Parathyroid adenoma (tissue), 2 donors: ENCODE measurements around the gene UBASH3A.

Experiments
- H2AFZ ChIP-seq: fragments of 300-600 bp; sonication (generic); one replicate; pipeline ENCODE4 v1.7.0; 2017; ENCODE audit warnings: antibody characterized with exemption, mild to moderate bottlenecking
- H3K27ac ChIP-seq: fragments of 300-600 bp; sonication (generic); one replicate; pipeline ENCODE4 v1.7.0; 2017
- H3K27me3 ChIP-seq: fragments of 300-600 bp; sonication (generic); one replicate; pipeline ENCODE4 v1.7.0; 2017; ENCODE audit warnings: low read length; ENCODE audit not compliant: control insufficient read depth, insufficient read depth
- H3K36me3 ChIP-seq: fragments of 300-600 bp; sonication (generic); one replicate; pipeline ENCODE4 v1.7.0; 2017; ENCODE audit warnings: low read length; ENCODE audit not compliant: control insufficient read depth, insufficient read depth
- H3K4me1 ChIP-seq: fragments of 300-600 bp; sonication (generic); one replicate; pipeline ENCODE4 v1.7.0; 2017; ENCODE audit warnings: control low read depth
- H3K4me2 ChIP-seq: fragments of 300-600 bp; sonication (generic); one replicate; pipeline ENCODE4 v1.7.0; 2017; ENCODE audit warnings: low read length
- H3K4me3 ChIP-seq: fragments of 300-600 bp; sonication (generic); one replicate; pipeline ENCODE4 v1.7.0; 2017; ENCODE audit warnings: low read depth, low read length
- H3K79me2 ChIP-seq: fragments of 300-600 bp; sonication (generic); one replicate; pipeline ENCODE4 v1.7.0; 2017; ENCODE audit warnings: control low read depth
- H3K9ac ChIP-seq: fragments of 300-600 bp; sonication (generic); one replicate; pipeline ENCODE4 v1.7.0; 2017; ENCODE audit warnings: mild to moderate bottlenecking
- H3K9me3 ChIP-seq: fragments of 300-600 bp; sonication (generic); one replicate; pipeline ENCODE4 v1.7.0; 2017; ENCODE audit warnings: low read length; ENCODE audit not compliant: control insufficient read depth
- TF ChIP-seq, protein P1 (sequence below): fragments of 300-600 bp; sonication (generic); IDR thresholded peaks from one replicate; pipeline ENCODE4 v1.7.0; 2017; ENCODE audit warnings: antibody characterized with exemption, mild to moderate bottlenecking
- donor health status: primary hyperparathyroidism.

The UBASH3A gene

GRCh38 chr21:42424914-42425541 lies 21.3 kb downstream of the UBASH3A start:
- TF ChIP-seq, protein P1, sequence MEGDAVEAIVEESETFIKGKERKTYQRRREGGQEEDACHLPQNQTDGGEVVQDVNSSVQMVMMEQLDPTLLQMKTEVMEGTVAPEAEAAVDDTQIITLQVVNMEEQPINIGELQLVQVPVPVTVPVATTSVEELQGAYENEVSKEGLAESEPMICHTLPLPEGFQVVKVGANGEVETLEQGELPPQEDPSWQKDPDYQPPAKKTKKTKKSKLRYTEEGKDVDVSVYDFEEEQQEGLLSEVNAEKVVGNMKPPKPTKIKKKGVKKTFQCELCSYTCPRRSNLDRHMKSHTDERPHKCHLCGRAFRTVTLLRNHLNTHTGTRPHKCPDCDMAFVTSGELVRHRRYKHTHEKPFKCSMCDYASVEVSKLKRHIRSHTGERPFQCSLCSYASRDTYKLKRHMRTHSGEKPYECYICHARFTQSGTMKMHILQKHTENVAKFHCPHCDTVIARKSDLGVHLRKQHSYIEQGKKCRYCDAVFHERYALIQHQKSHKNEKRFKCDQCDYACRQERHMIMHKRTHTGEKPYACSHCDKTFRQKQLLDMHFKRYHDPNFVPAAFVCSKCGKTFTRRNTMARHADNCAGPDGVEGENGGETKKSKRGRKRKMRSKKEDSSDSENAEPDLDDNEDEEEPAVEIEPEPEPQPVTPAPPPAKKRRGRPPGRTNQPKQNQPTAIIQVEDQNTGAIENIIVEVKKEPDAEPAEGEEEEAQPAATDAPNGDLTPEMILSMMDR = no peak
- Histone ChIP-seq H3K27me3 (no peaks in the 10 kb centered on the region), H3K27ac (no peak overlapping the region), H3K79me2 (no peaks in the 10 kb centered on the region), H2AFZ (no peak overlapping the region), H3K36me3 (no peaks in the 10 kb centered on the region), H3K4me1 (no peaks in the 10 kb centered on the region), H3K4me3 (no peak overlapping the region), H3K9me3 (no peaks in the 10 kb centered on the region), H3K9ac (no peak overlapping the region), H3K4me2 (no peak overlapping the region)

DNA sequence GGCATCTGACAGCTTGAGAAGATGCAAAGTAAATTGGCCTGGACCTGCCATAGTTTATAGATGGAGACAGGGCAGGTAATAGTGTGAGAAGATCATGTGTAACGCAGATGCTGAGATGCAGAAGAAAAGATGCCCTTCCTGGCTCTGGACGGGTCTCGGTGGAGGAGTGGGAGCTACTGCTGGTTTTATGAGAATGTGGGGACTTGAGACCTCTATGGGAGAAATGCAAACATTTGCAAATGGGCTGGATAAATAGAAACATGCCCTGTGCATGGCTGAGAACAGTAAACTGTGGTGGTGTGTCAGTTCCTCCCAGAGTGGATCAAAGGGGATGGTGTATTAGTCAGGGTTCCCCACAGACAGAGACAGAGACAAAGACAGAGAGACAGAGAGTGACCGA lies 21.9 kb downstream of the UBASH3A start:
- Histone ChIP-seq H3K79me2 (no peaks in the 10 kb centered on the region), H3K27me3 (no peaks in the 10 kb centered on the region), H2AFZ (no peak overlapping the region), H3K4me2 (no peak overlapping the region), H3K9me3 (no peaks in the 10 kb centered on the region), H3K4me3 (no peak overlapping the region), H3K9ac (no peak overlapping the region), H3K4me1 (no peaks in the 10 kb centered on the region), H3K36me3 (no peaks in the 10 kb centered on the region), H3K27ac (no peak overlapping the region)
- TF ChIP-seq, protein P1 = no peak

DNA sequence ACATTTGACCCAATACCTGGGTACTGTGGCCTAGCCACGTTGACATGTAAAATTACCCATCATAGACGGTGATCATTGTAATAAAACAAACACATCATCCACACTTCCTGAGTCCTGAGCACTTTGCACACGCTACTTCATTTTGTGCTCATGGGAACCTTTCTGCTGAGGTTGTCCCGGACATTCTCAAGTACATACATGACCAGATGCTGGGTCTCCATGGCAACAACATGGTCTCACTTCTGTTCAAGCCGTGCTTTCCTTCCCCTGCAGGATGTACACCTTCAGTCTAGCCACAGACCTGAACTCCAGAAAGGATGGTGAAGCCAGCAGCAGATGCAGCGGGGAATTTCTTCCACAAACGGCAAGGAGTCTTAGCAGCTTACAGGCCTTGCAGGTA lies 22.7 kb downstream of the UBASH3A start:
- no peaks in the 10 kb centered on the region for H3K27me3 ChIP-seq

GRCh38 chr21:42426876-42427480 lies 23.3 kb downstream of the UBASH3A start:
- Histone ChIP-seq H3K4me3 (no peak overlapping the region), H3K4me2 (no peak overlapping the region), H3K27me3 (no peaks in the 10 kb centered on the region), H3K9me3 (no peaks in the 10 kb centered on the region), H3K4me1 (no peaks in the 10 kb centered on the region), H3K27ac (no peak overlapping the region), H3K79me2 (no peaks in the 10 kb centered on the region), H3K9ac (no peak overlapping the region), H3K36me3 (no peaks in the 10 kb centered on the region), H2AFZ (no peak overlapping the region)
- TF ChIP-seq, protein P1 = no peak

More for the DNA sequence above, 22.7 kb downstream of the UBASH3A start:
- Histone ChIP-seq H3K27ac (no peak overlapping the region), H2AFZ (no peak overlapping the region), H3K4me1 (no peaks in the 10 kb centered on the region), H3K79me2 (no peaks in the 10 kb centered on the region), H3K4me3 (no peak overlapping the region), H3K4me2 (no peak overlapping the region), H3K36me3 (no peaks in the 10 kb centered on the region), H3K9me3 (no peaks in the 10 kb centered on the region), H3K9ac (no peak overlapping the region)
- TF ChIP-seq, protein P1 = no peak
